HUES6 (cell line): ENCODE data around the gene ABI3.
A peak's percentile ranks its signal among the peaks of the same experiment; 100 is the strongest.
"Not testable (repeated sequence)": the region's sequence is repeated elsewhere in the genome, so short reads cannot be mapped to it uniquely, and the experiment has no call there.

ENCODE experiments used
- H3K27ac ChIP-seq: 2 replicates; pipeline ENCODE4 v1.7.0; 2013; ENCODE audit warnings: low read depth, mild to moderate bottlenecking, low read length, inconsistent platforms
- H3K27me3 ChIP-seq: 2 replicates; pipeline ENCODE4 v1.6.1; 2013; ENCODE audit warnings: low read length; ENCODE audit not compliant: control insufficient read depth, insufficient read depth
- H3K36me3 ChIP-seq: 2 replicates; pipeline ENCODE4 v1.6.1; 2013; ENCODE audit warnings: low read length; ENCODE audit not compliant: control insufficient read depth, insufficient read depth
- H3K4me1 ChIP-seq: 2 replicates; pipeline ENCODE4 v1.6.1; 2013; ENCODE audit warnings: low read length; ENCODE audit not compliant: control insufficient read depth, insufficient read depth
- H3K4me3 ChIP-seq: 2 replicates; pipeline ENCODE4 v1.5.1; 2013; ENCODE audit warnings: low read depth, low read length
- H3K9ac ChIP-seq: one replicate; pipeline ENCODE4 v1.6.1; 2013; ENCODE audit warnings: mild to moderate bottlenecking, low read length
- H3K9me3 ChIP-seq: 2 replicates; pipeline ENCODE4 v1.6.1; 2013; ENCODE audit warnings: low read depth, low read length; ENCODE audit not compliant: control insufficient read depth, insufficient read depth

ABI3 gene

GRCh38 chr17:49183801-49184200 lies 26.7 kb upstream of the ABI3 start:
- H3K27me3 ChIP-seq, result no peaks in the 10 kb centered on the region
- H3K9ac ChIP-seq, result no peak overlapping the region
- no peaks in the 10 kb centered on the region for H3K4me1 ChIP-seq
- H3K9me3 ChIP-seq, result peaks cover 21% of the 10 kb centered on the region
- H3K27ac ChIP-seq, result no peak overlapping the region
- H3K36me3 ChIP-seq, result no peaks in the 10 kb centered on the region
- no peak overlapping the region for H3K4me3 ChIP-seq

GRCh38 chr17:49184522-49184921 lies 26.0 kb upstream of the ABI3 start:
- not testable (repeated sequence) for H3K27ac ChIP-seq, H3K4me3 ChIP-seq, H3K4me1 ChIP-seq, H3K27me3 ChIP-seq, H3K9ac ChIP-seq, H3K36me3 ChIP-seq
- H3K9me3 ChIP-seq, result peaks cover 21% of the 10 kb centered on the region

GRCh38 chr17:49185381-49185780 lies 25.1 kb upstream of the ABI3 start:
- not testable (repeated sequence) for H3K36me3 ChIP-seq, H3K9ac ChIP-seq, H3K27ac ChIP-seq, H3K4me3 ChIP-seq, H3K27me3 ChIP-seq, H3K4me1 ChIP-seq
- peaks cover 21% of the 10 kb centered on the region for H3K9me3 ChIP-seq

GRCh38 chr17:49187301-49187700 lies 23.2 kb upstream of the ABI3 start:
- no peak overlapping the region for H3K27ac ChIP-seq
- no peaks in the 10 kb centered on the region for H3K27me3 ChIP-seq
- no peaks in the 10 kb centered on the region for H3K4me1 ChIP-seq
- no peaks in the 10 kb centered on the region for H3K36me3 ChIP-seq
- H3K9me3 ChIP-seq, result peaks cover 21% of the 10 kb centered on the region
- H3K4me3 ChIP-seq, result no peak overlapping the region
- no peak overlapping the region for H3K9ac ChIP-seq

- Histone ChIP-seq H3K9me3 (no peaks in the 10 kb centered on the region), H3K36me3 (no peaks in the 10 kb centered on the region), H3K4me1 (no peaks in the 10 kb centered on the region), H3K27ac (no peak overlapping the region), H3K4me3 (no peak overlapping the region), H3K9ac (no peak overlapping the region), H3K27me3 (no peaks in the 10 kb centered on the region)
Observed at GRCh38 chr17:49190932-49191331, 19.6 kb upstream of the ABI3 start.

GRCh38 chr17:49191409-49191916 lies 19.0 kb upstream of the ABI3 start:
- H3K36me3 ChIP-seq, result no peaks in the 10 kb centered on the region
- no peaks in the 10 kb centered on the region for H3K9me3 ChIP-seq
- H3K9ac ChIP-seq, result peak overlapping the region; percentile 92
- no peaks in the 10 kb centered on the region for H3K4me1 ChIP-seq
- peak overlapping the region; percentile 78; the same call in 1 of the 2 replicates for H3K27ac ChIP-seq
- H3K4me3 ChIP-seq, result peak overlapping the region; percentile 90
- H3K27me3 ChIP-seq, result no peaks in the 10 kb centered on the region

GRCh38 chr17:49191917-49192741 lies 18.4 kb upstream of the ABI3 start:
- H3K27ac ChIP-seq, result peak overlapping the region; percentile 78
- H3K4me1 ChIP-seq, result no peaks in the 10 kb centered on the region
- no peaks in the 10 kb centered on the region for H3K36me3 ChIP-seq
- peak overlapping the region; percentile 90 for H3K4me3 ChIP-seq
- no peaks in the 10 kb centered on the region for H3K27me3 ChIP-seq
- peak overlapping the region; percentile 92 for H3K9ac ChIP-seq
- no peaks in the 10 kb centered on the region for H3K9me3 ChIP-seq

- no peaks in the 10 kb centered on the region for H3K27me3 ChIP-seq
- no peaks in the 10 kb centered on the region for H3K9me3 ChIP-seq
- H3K9ac ChIP-seq, result peak overlapping the region; percentile 54
- no peaks in the 10 kb centered on the region for H3K36me3 ChIP-seq
- H3K4me1 ChIP-seq, result no peaks in the 10 kb centered on the region
- no peak overlapping the region; the same call in 1 of the 2 replicates for H3K27ac ChIP-seq
- peak overlapping the region; percentile 90 for H3K4me3 ChIP-seq
Observed at GRCh38 chr17:49193513-49194296, 16.8 kb upstream of the ABI3 start.

- H3K4me3 ChIP-seq, result peak overlapping the region; percentile 90; the same call in 1 of the 2 replicates
- no peak overlapping the region for H3K9ac ChIP-seq
- no peaks in the 10 kb centered on the region for H3K4me1 ChIP-seq
- H3K27me3 ChIP-seq, result no peaks in the 10 kb centered on the region
- H3K9me3 ChIP-seq, result no peaks in the 10 kb centered on the region
- H3K36me3 ChIP-seq, result no peaks in the 10 kb centered on the region
- no peak overlapping the region for H3K27ac ChIP-seq
Observed at GRCh38 chr17:49194297-49194607, 16.3 kb upstream of the ABI3 start.

GRCh38 chr17:49195751-49196150 lies 14.8 kb upstream of the ABI3 start:
- no peaks in the 10 kb centered on the region for H3K27me3 ChIP-seq
- H3K4me1 ChIP-seq, result no peaks in the 10 kb centered on the region
- H3K4me3 ChIP-seq, result no peak overlapping the region
- no peaks in the 10 kb centered on the region for H3K36me3 ChIP-seq
- no peaks in the 10 kb centered on the region for H3K9me3 ChIP-seq
- H3K9ac ChIP-seq, result no peak overlapping the region
- no peak overlapping the region for H3K27ac ChIP-seq

GRCh38 chr17:49196520-49196919 lies 14.0 kb upstream of the ABI3 start:
- Histone ChIP-seq H3K36me3 (no peaks in the 10 kb centered on the region), H3K9me3 (no peaks in the 10 kb centered on the region), H3K4me1 (no peaks in the 10 kb centered on the region), H3K27me3 (no peaks in the 10 kb centered on the region), H3K4me3 (no peak overlapping the region), H3K27ac (no peak overlapping the region), H3K9ac (no peak overlapping the region)
